OCI-LY7 (cell line): ENCODE results near the gene CHL1.

Experiments
- CTCF ChIP-seq: fragments of 200-600 bp; sonication (generic); conservative IDR thresholded peaks from 2 replicates; pipeline ENCODE4 v1.5.1; 2014; ENCODE audit warnings: mild to moderate bottlenecking, antibody characterized with exemption, low read length, moderate library complexity, mixed read lengths
- EZH2phosphoT487 ChIP-seq: fragments of 200-600 bp; sonication (generic); IDR thresholded peaks from 2 replicates; pipeline ENCODE4 v1.6.1; 2018; ENCODE audit warnings: low read depth, borderline replicate concordance, mild to moderate bottlenecking, mixed run types, antibody characterized with exemption, low read length, moderate library complexity, mixed read lengths

GRCh38 chr3:299590-300301, 103.2 kb downstream of the CHL1 start:
- TF ChIP-seq CTCF = no peak
- no peak for TF ChIP-seq EZH2phosphoT487
